ENCODE data around the gene CCT3. TPM values are rescaled to one million over a fixed set of nuclear protein-coding genes. Genes with fewer than 3 reads are reported as not detected.

CCT3 gene
- total RNA-seq, 1 donor from 2014 or later: 193 TPM

DNA sequence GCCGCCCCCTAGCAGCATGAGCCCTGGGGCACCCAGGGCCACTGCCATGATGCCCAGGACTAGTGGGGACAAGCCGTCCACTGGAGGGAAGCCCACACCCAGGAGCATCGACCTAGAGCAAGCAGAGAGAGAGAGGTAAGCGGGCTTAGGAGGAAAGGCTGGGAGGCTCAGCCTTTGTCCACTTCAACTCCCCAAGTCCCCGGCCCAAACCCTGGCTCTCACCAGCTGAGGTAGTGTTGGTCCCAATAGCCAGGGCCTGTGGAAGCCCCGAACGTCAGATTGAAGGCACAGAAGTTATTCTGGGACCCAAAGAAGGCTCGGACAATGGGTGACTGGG lies 45.0 kb downstream of the CCT3 start:
- no peaks in the 10 kb centered on the region for H3K9me3 Mint-ChIP-seq (ENCODE audit: unreplicated experiment)
- peak overlapping the region; percentile 40 for H3K4me3 Mint-ChIP-seq (ENCODE audit: unreplicated experiment)
- peaks cover 34% of the 10 kb centered on the region for H3K4me1 Mint-ChIP-seq (ENCODE audit: unreplicated experiment)
- no peak for DNase-seq (ENCODE audit: extremely low spot score, unreplicated experiment)
- peaks cover 7% of the 10 kb centered on the region for H3K36me3 Mint-ChIP-seq (ENCODE audit: unreplicated experiment)
- H3K27ac Mint-ChIP-seq (ENCODE audit: unreplicated experiment): no peak overlapping the region
- TF ChIP-seq, protein P1, sequence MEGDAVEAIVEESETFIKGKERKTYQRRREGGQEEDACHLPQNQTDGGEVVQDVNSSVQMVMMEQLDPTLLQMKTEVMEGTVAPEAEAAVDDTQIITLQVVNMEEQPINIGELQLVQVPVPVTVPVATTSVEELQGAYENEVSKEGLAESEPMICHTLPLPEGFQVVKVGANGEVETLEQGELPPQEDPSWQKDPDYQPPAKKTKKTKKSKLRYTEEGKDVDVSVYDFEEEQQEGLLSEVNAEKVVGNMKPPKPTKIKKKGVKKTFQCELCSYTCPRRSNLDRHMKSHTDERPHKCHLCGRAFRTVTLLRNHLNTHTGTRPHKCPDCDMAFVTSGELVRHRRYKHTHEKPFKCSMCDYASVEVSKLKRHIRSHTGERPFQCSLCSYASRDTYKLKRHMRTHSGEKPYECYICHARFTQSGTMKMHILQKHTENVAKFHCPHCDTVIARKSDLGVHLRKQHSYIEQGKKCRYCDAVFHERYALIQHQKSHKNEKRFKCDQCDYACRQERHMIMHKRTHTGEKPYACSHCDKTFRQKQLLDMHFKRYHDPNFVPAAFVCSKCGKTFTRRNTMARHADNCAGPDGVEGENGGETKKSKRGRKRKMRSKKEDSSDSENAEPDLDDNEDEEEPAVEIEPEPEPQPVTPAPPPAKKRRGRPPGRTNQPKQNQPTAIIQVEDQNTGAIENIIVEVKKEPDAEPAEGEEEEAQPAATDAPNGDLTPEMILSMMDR (IDR thresholded peaks at IDR 0.05): no peak
- H3K27me3 Mint-ChIP-seq (ENCODE audit: unreplicated experiment): no peaks in the 10 kb centered on the region

DNA sequence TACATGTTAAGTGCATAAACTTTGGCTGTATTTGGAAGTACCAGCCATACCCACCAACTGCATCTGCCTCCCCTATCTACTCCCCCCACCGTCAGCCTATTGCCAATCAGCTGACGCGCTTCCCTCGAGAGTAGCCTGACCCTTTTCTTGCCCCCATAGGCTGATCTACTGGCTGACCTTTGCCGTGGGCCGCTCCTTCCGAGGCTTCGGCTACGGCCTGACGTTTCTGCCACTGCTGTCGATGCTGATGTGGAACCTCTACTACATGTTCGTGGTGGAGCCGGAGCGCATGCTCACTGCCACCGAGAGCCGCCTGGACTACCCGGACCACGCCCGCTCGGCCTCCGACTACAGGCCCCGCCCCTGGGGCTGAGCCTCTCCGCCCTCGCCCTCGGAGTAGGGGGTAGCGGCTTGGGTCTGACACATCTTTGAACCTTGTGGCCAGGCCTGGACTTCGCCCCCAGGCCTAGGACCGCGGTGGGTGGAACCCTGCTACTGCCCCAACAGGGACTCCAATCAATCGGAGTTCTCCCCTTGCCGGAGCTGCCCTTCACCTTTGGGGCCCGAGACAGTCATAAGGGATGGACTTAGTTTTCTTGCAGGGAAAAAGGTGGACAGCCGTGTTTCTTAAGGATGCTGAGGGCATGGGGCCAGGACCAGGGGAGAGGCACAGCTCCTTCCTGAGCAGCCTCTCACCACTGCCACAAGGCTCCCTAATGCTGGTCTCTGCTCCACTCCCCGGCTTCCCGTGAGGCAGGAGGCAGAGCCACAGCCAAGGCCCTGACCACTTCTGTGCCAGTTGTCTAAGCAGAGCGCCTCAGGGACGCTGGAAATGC lies 46.6 kb downstream of the CCT3 start:
- Mint-ChIP-seq H3K4me1 (ENCODE audit: unreplicated experiment) (peaks cover 34% of the 10 kb centered on the region), H3K9me3 (ENCODE audit: unreplicated experiment) (no peaks in the 10 kb centered on the region), H3K36me3 (ENCODE audit: unreplicated experiment) (peaks cover 7% of the 10 kb centered on the region), H3K4me3 (ENCODE audit: unreplicated experiment) (peak overlapping the region; percentile 94), H3K27me3 (ENCODE audit: unreplicated experiment) (no peaks in the 10 kb centered on the region), H3K27ac (ENCODE audit: unreplicated experiment) (peak overlapping the region; percentile 97)
- peak; percentile 94 for DNase-seq (ENCODE audit: extremely low spot score, unreplicated experiment)
- TF ChIP-seq, protein P1 (IDR thresholded peaks at IDR 0.05): no peak

DNA sequence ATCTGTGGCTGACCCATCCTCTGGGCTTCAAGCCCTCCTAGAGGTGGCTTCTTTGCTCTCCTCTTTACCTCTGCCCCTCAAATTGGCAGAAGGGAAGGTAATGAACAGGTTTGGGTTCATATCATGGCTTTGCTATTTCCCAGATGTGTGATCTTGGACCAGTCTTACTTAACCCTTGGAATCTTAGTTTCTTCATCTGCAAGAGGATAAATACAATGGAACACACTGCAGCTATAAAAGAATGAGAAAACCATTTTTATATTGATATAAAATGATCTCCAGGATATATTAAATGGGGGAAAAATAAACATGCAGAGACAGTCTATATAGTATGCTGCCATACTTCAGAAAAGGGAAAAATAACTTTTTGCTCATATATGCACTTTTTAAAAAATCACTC lies 48.2 kb downstream of the CCT3 start:
- TF ChIP-seq, protein P1 (IDR thresholded peaks at IDR 0.05): no peak
- Mint-ChIP-seq H3K4me1 (ENCODE audit: unreplicated experiment) (peaks cover 23% of the 10 kb centered on the region), H3K4me3 (ENCODE audit: unreplicated experiment) (peak overlapping the region; percentile 14), H3K27me3 (ENCODE audit: unreplicated experiment) (no peaks in the 10 kb centered on the region), H3K36me3 (ENCODE audit: unreplicated experiment) (peaks cover 7% of the 10 kb centered on the region), H3K9me3 (ENCODE audit: unreplicated experiment) (no peaks in the 10 kb centered on the region), H3K27ac (ENCODE audit: unreplicated experiment) (no peak overlapping the region)
- no peak for DNase-seq (ENCODE audit: extremely low spot score, unreplicated experiment)

DNA sequence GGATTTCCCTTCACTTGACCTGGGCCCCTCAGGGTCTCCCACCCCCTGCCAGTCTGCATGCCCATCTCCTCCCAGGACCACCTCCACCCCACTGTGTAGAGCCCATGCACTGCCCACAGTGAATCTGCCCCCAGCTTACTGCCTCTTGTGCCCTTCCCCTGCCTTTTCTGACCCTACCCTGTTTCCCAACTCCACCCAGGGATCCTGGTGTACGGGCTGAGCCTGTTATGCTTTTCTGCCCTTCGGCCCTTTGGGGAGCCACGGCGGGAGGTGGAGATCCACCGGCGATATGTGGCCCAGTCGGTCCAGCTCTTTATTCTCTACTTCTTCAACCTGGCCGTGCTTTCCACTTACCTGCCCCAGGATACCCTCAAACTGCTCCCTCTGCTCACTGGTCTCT lies 52.0 kb downstream of the CCT3 start:
- DNase-seq (ENCODE audit: extremely low spot score, unreplicated experiment): no peak
- Mint-ChIP-seq H3K4me3 (ENCODE audit: unreplicated experiment) (no peak overlapping the region), H3K36me3 (ENCODE audit: unreplicated experiment) (peaks cover 7% of the 10 kb centered on the region), H3K27me3 (ENCODE audit: unreplicated experiment) (no peaks in the 10 kb centered on the region), H3K27ac (ENCODE audit: unreplicated experiment) (no peak overlapping the region), H3K4me1 (ENCODE audit: unreplicated experiment) (peaks cover 28% of the 10 kb centered on the region), H3K9me3 (ENCODE audit: unreplicated experiment) (no peaks in the 10 kb centered on the region)
- TF ChIP-seq, protein P1 (IDR thresholded peaks at IDR 0.05): no peak

DNA sequence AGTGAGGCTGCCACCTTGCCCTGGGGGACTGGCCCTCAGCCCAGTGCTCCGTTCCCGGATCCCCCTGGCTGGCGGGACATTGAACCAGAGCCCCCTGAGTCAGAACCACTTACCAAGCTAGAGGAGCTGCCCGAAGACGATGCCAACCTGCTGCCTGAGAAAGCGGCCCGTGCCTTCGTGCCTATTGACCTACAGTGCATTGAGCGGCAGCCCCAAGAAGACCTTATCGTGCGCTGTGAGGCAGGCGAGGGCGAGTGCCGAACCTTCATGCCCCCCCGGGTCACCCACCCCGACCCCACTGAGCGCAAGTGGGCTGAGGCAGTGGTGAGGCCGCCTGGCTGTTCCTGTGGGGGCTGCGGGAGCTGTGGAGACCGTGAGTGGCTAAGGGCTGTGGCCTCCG lies 52.7 kb downstream of the CCT3 start:
- DNase-seq (ENCODE audit: extremely low spot score, unreplicated experiment): no peak

More for the DNA sequence above, 52.7 kb downstream of the CCT3 start:
- H3K27me3 Mint-ChIP-seq (ENCODE audit: unreplicated experiment): no peaks in the 10 kb centered on the region
- H3K9me3 Mint-ChIP-seq (ENCODE audit: unreplicated experiment): no peaks in the 10 kb centered on the region
- H3K4me1 Mint-ChIP-seq (ENCODE audit: unreplicated experiment): peaks cover 31% of the 10 kb centered on the region
- H3K36me3 Mint-ChIP-seq (ENCODE audit: unreplicated experiment): peaks cover 7% of the 10 kb centered on the region
- H3K4me3 Mint-ChIP-seq (ENCODE audit: unreplicated experiment): no peak overlapping the region
- TF ChIP-seq, protein P1 (IDR thresholded peaks at IDR 0.05): no peak
- H3K27ac Mint-ChIP-seq (ENCODE audit: unreplicated experiment): no peak overlapping the region

Data from osteocyte (in vitro differentiated cells).